WTC11 (cell line): ENCODE measurements around the gene P3R3URF. TPM values are rescaled to one million over a fixed set of nuclear protein-coding genes. Genes with fewer than 3 reads are reported as not detected.
"Not testable (repeated sequence)": the region's sequence is repeated elsewhere in the genome, so short reads cannot be mapped to it uniquely, and the experiment has no call there.

Experiments used
- ATAC-seq: fragments of 200-7000 bp; cut with Tn5 transposase; 2 replicates; pipeline ENCODE4 v1.10.0; 2021; ENCODE audit warnings: mild to moderate bottlenecking, moderate library complexity
- CTCF ChIA-PET: fragments of 300-600 bp; sonication (Branson Sonifier 250); formaldehyde crosslinking; loops from one replicate; lab custom pipeline; 2021; ENCODE audit warnings: antibody characterized with exemption; lab: Charles Lee
- POLR2A ChIA-PET: fragments of 350-600 bp; sonication (Branson Sonifier 250); formaldehyde crosslinking; loops from one replicate; lab custom pipeline; 2021; ENCODE audit warnings: antibody characterized with exemption; lab: Charles Lee
- DNase-seq: peaks from one replicate; pipeline ENCODE4 v3.0.0; 2021; ENCODE audit warnings: low spot score
- H3K27ac Mint-ChIP-seq: 2 replicates; pipeline ENCODE4 v1.8.0; 2021; ENCODE audit warnings: mixed read lengths
- H3K27me3 Mint-ChIP-seq: 2 replicates; pipeline ENCODE4 v1.8.0; 2021; ENCODE audit warnings: low read depth, mild to moderate bottlenecking, moderate library complexity, mixed read lengths
- H3K36me3 Mint-ChIP-seq: 2 replicates; pipeline ENCODE4 v1.8.0; 2021; ENCODE audit warnings: mixed read lengths
- H3K4me1 Mint-ChIP-seq: 2 replicates; pipeline ENCODE4 v1.8.0; 2022; ENCODE audit warnings: mixed read lengths
- H3K4me3 Mint-ChIP-seq: 2 replicates; pipeline ENCODE4 v1.8.0; 2021; ENCODE audit warnings: mild to moderate bottlenecking, moderate library complexity, mixed read lengths
- H3K9me3 Mint-ChIP-seq: 2 replicates; pipeline ENCODE4 v1.8.0; 2021; ENCODE audit warnings: mixed read lengths
- AR ChIP-seq: fragments of 250-450 bp; sonication (Bioruptor Pico); IDR thresholded peaks from 2 replicates; pipeline ENCODE4 v1.9.0; 2021; ENCODE audit warnings: mild to moderate bottlenecking
- ATF1 ChIP-seq: sonication (generic); formaldehyde crosslinking; IDR thresholded peaks from 2 replicates; pipeline ENCODE4 v1.8.1; 2023; ENCODE audit warnings: mild to moderate bottlenecking, moderate library complexity, missing genetic modification reagents
- ATF2 ChIP-seq: sonication (generic); formaldehyde crosslinking; IDR thresholded peaks from 2 replicates; pipeline ENCODE4 v1.8.1; 2022; ENCODE audit warnings: low read depth, missing genetic modification reagents, borderline replicate concordance
- ATF6 ChIP-seq: sonication (generic); formaldehyde crosslinking; IDR thresholded peaks from 2 replicates; pipeline ENCODE4 v1.8.1; 2023; ENCODE audit warnings: mild to moderate bottlenecking, missing genetic modification reagents
- CTCF ChIP-seq: fragments of 200-600 bp; IDR thresholded peaks from 2 replicates; pipeline ENCODE4 v1.8.0; 2022; ENCODE audit warnings: antibody characterized with exemption
- E2F4 ChIP-seq: sonication (generic); formaldehyde crosslinking; IDR thresholded peaks from 2 replicates; pipeline ENCODE4 v1.8.1; 2022; ENCODE audit warnings: low read depth, mild to moderate bottlenecking, moderate library complexity, missing genetic modification reagents, borderline replicate concordance
- GTF2I ChIP-seq: fragments of 250-450 bp; sonication (Bioruptor Pico); conservative IDR thresholded peaks from 2 replicates; pipeline ENCODE4 v1.4.0; 2021; ENCODE audit warnings: mild to moderate bottlenecking
- NR2C2 ChIP-seq: sonication (generic); formaldehyde crosslinking; IDR thresholded peaks from 2 replicates; pipeline ENCODE4 v1.8.0; 2022; ENCODE audit warnings: mild to moderate bottlenecking, missing genetic modification reagents
- OVOL2 ChIP-seq: fragments of 250-450 bp; sonication (Bioruptor Pico); IDR thresholded peaks from 2 replicates; pipeline ENCODE4 v1.9.0; 2021; ENCODE audit warnings: mild to moderate bottlenecking, borderline replicate concordance
- SMAD4 ChIP-seq: sonication (generic); formaldehyde crosslinking; IDR thresholded peaks from 2 replicates; pipeline ENCODE4 v1.8.0; 2022; ENCODE audit warnings: mild to moderate bottlenecking, missing genetic modification reagents
- SP1 ChIP-seq: sonication (generic); formaldehyde crosslinking; conservative IDR thresholded peaks from 2 replicates; pipeline ENCODE4 v1.8.1; 2022; ENCODE audit warnings: missing genetic modification reagents
- ZMAT4 ChIP-seq: fragments of 250-450 bp; sonication (Bioruptor Pico); IDR thresholded peaks from 2 replicates; pipeline ENCODE4 v1.9.0; 2021; ENCODE audit warnings: mild to moderate bottlenecking
- ZNF121 ChIP-seq: sonication (generic); formaldehyde crosslinking; IDR thresholded peaks from 2 replicates; pipeline ENCODE4 v1.8.0; 2023; ENCODE audit warnings: missing genetic modification reagents
- ZNF416 ChIP-seq: fragments of 250-450 bp; sonication (Bioruptor Pico); IDR thresholded peaks from 2 replicates; pipeline ENCODE4 v1.9.0; 2021; ENCODE audit warnings: mild to moderate bottlenecking, inconsistent platforms
- ZNF425 ChIP-seq: fragments of 250-450 bp; sonication (Bioruptor Pico); conservative IDR thresholded peaks from 2 replicates; pipeline ENCODE4 v1.9.0; 2021; ENCODE audit warnings: mild to moderate bottlenecking
- total RNA-seq: library from RNA; stranded (reverse); gene quantifications from 3 replicates; pipeline ENCODE4 v1.2.3, GENCODE V29; 2021

Gene P3R3URF
- total RNA-seq, 1 experiment from 2014 or later, result not detected

- no peaks in the 10 kb centered on the region for H3K9me3 Mint-ChIP-seq
- ATAC-seq (peak; percentile 84), DNase-seq (peak; percentile 66)
- CTCF ChIA-PET, result interaction anchor here (0.5 to 6.6 kb wide), 64 partner anchors 10 to 601 kb away, joined by 3 to 126 read pairs (median 4); partner anchors contain the start of genes LURAP1, PIK3R3, POMGNT1 and RAD54L
- H3K4me3 Mint-ChIP-seq, result no peak overlapping the region
- H3K36me3 Mint-ChIP-seq, result no peaks in the 10 kb centered on the region
- H3K27ac Mint-ChIP-seq, result peak overlapping the region; percentile 84
- no peaks in the 10 kb centered on the region for H3K27me3 Mint-ChIP-seq
- no peak for TF ChIP-seq GTF2I (CRISPR knock-in tag)
- no peak for TF ChIP-seq ATF2 (CRISPR knock-in tag)
- no peak for TF ChIP-seq NR2C2 (CRISPR knock-in tag)
- peak; percentile 83 for TF ChIP-seq CTCF
- TF ChIP-seq ZNF416, result no peak
- TF ChIP-seq SP1 (CRISPR knock-in tag), result no peak
- TF ChIP-seq ATF6 (CRISPR knock-in tag), result no peak
- peaks cover 33% of the 10 kb centered on the region for H3K4me1 Mint-ChIP-seq
- POLR2A ChIA-PET, result interaction anchor here (0.6 to 1.5 kb wide), 7 partner anchors 14 to 1518 kb away, joined by 3 to 7 read pairs (median 3); partner anchors contain the start of gene POMGNT1
Measured at GRCh38 chr1:46223472-46223943, 47.2 kb upstream of the P3R3URF start.

GRCh38 chr1:46223055-46223454 lies 46.8 kb upstream of the P3R3URF start:
- POLR2A ChIA-PET, result interaction anchor here (0.6 to 1.5 kb wide), 7 partner anchors 14 to 1519 kb away, joined by 3 to 7 read pairs (median 3); partner anchors contain the start of gene POMGNT1
- not testable (repeated sequence) for ATAC-seq

GRCh38 chr1:46221749-46222148 lies 45.5 kb upstream of the P3R3URF start:
- peak; percentile 23 for ATAC-seq
- Mint-ChIP-seq H3K9me3 (no peaks in the 10 kb centered on the region), H3K27me3 (no peaks in the 10 kb centered on the region), H3K36me3 (no peaks in the 10 kb centered on the region), H3K27ac (0 out of 2 replicates have a peak overlapping the region, but pooled peaks have one; percentile 71), H3K4me3 (no peak overlapping the region), H3K4me1 (peaks cover 33% of the 10 kb centered on the region)
- ChIA-PET CTCF (interaction anchor here (0.8 to 6.6 kb wide), 10 partner anchors 9 to 186 kb away, joined by 3 to 55 read pairs (median 5); partner anchors contain the start of genes LURAP1, NSUN4, P3R3URF and PIK3R3), POLR2A (interaction anchor here (1.3 kb wide), 1 partner anchor 19 kb away, joined by 5 read pairs; the partner anchor contains the start of gene LURAP1)
- peak; percentile 48 for DNase-seq
- TF ChIP-seq ATF2 (CRISPR knock-in tag) (no peak), OVOL2 (CRISPR knock-in tag) (no peak), E2F4 (CRISPR knock-in tag) (no peak), ZNF425 (CRISPR knock-in tag) (no peak), ZMAT4 (no peak), SMAD4 (CRISPR knock-in tag) (no peak), ZNF416 (no peak), ATF1 (CRISPR knock-in tag) (no peak), AR (no peak)

More at GRCh38 chr1:46223055-46223454, 46.8 kb upstream of the P3R3URF start:
- H3K4me3 Mint-ChIP-seq, H3K27me3 Mint-ChIP-seq, H3K36me3 Mint-ChIP-seq: not testable (repeated sequence)
- peaks cover 33% of the 10 kb centered on the region for H3K4me1 Mint-ChIP-seq
- CTCF ChIA-PET, result interaction anchor here (0.5 to 6.6 kb wide), 49 partner anchors 11 to 600 kb away, joined by 3 to 126 read pairs (median 4); partner anchors contain the start of genes LURAP1, PIK3R3, POMGNT1 and RAD54L
- TF ChIP-seq ZNF121 (CRISPR knock-in tag), result peak; percentile 78; the same call in 1 of the 2 replicates
- TF ChIP-seq, all 79 proteins: peak for 1; not testable (repeated sequence) for 78
- not testable (repeated sequence) for H3K9me3 Mint-ChIP-seq, DNase-seq, H3K27ac Mint-ChIP-seq
